GM21515 (cell line): ENCODE measurements around the gene WASHC4.

Experiments
- ATAC-seq: cut with Tn5 transposase; IDR thresholded peaks from one replicate; pipeline ENCODE4 v1.9.1; 2021; ENCODE audit not compliant: unreplicated experiment

The WASHC4 gene

GRCh38 chr12:105107494-105108371 lies at the start of gene WASHC4:
TSS of gene WASHC4 (plus strand) at chr12:105107731. CDS start at chr12:105107801, 70 bp downstream.
- ATAC-seq, result peak; percentile 91

DNA sequence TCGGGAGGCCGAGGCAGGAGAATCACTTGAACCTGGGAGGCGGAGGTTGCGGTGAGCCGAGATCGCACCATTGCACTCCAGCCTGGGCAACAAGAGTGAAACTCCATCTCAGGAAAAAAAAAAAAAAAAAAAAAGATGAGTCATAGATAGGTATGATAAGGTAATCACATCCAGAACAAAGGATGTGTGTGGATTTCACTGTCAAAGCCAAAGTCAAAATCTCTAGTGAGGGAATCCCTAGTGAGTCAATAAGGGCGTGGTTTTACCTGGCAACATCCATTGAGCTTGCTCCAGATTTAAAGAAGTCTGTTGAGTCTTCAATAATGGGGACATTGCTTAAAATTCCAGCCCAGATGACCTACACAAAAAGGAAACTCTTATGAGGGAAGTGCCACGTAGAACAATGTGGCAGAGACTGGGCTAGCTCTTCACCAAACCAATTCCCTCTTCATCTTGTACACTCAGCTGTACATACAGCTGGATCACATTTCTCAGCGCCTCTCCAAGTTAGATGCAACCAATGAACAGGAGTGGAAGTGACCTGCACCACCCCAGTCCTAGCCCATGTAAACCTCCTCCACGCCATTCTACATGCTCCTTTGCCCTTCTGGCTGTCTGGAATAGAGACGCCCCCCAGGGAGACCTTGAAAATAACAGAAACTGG lies 46.7 kb upstream of the WASHC4 start:
- ATAC-seq, result no peak

GRCh38 chr12:105064564-105065178 lies 42.9 kb upstream of the WASHC4 start:
- no peak for ATAC-seq

GRCh38 chr12:105067511-105068031 lies 40.0 kb upstream of the WASHC4 start:
- no peak for ATAC-seq

GRCh38 chr12:105069936-105070702 lies 37.4 kb upstream of the WASHC4 start:
- no peak for ATAC-seq

GRCh38 chr12:105071981-105072380 lies 35.5 kb upstream of the WASHC4 start:
- ATAC-seq, result no peak

DNA sequence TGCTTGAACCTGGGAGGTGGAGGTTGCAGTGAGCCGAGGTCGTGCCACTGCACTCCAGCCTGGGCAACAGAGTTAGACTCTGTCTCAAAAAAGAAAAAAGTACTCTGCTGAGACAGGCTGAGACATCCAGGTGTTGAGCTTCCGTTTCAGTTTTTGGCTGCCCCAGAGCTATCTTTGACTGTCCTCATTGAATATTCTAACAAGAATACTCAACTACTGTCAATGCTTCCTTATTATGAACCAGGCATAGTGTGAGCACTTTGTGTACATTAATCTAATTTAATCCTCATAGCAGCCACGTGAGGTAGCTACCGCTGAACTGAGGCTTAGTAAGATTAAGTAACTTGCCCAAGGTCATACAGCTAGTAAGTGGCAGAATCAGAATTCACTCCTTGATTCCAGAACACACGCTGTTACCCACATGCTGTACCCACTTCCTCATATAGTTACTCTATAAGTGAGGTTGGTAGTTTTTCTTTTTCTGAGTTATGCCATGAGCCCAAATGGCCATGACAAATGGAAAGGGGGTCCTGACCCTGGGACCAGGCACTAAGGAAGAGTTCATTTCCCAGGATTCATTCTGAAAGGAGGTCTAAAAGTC lies 34.5 kb upstream of the WASHC4 start:
- no peak for ATAC-seq

DNA sequence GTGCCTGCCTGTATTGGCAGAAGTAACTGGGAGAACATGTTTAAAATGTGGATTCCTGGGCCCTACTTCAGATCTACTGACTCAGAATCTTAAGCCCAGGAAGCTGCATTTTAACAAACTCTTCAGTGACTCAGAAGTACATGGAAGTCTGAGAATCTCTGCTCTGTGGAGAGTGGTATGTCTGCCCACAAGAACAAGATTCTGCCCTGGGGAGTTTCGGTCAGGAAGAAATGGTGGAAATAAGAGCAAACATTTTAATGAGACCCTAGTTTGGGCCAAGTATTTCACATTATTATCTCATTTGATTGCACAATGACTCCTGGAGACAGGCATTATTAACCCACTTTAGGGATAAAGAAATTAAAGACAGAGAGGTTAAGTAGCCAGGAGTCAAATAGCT lies 31.4 kb upstream of the WASHC4 start:
- ATAC-seq, result no peak

- ATAC-seq, result no peak
Measured at GRCh38 chr12:105076913-105077312, 30.6 kb upstream of the WASHC4 start.

GRCh38 chr12:105077435-105077834 lies 30.1 kb upstream of the WASHC4 start:
- no peak for ATAC-seq

- ATAC-seq, result no peak
Measured at GRCh38 chr12:105078712-105079570, 28.6 kb upstream of the WASHC4 start.

- ATAC-seq, result no peak
Measured at GRCh38 chr12:105083031-105083430, 24.5 kb upstream of the WASHC4 start.

DNA sequence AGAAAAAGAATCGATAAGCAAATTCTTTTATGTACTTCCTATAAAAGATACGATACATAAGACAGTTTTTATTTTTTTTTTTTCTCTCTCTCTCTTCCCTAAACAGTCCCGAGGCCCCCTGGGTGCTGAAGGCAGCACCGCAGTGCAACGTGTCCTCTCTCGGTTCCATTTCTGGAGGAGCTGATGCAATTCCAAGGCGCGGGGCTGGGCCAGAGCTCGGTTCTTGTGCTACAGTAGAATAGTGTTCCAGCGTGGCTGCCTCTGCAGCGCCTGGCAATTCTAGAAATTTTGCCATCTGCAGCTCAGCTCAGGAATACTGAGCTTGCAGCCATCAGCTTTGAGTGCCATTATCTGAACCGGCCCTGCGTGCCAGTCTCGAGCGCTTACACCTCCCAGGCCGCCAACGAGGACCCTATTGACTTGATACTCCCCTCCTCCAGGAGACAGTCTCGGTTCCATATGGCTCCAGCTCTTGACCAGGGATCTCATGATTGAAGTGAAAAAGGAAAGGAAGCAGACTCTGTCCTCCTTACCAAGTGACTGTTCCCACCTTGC lies 23.9 kb upstream of the WASHC4 start:
- no peak for ATAC-seq

DNA sequence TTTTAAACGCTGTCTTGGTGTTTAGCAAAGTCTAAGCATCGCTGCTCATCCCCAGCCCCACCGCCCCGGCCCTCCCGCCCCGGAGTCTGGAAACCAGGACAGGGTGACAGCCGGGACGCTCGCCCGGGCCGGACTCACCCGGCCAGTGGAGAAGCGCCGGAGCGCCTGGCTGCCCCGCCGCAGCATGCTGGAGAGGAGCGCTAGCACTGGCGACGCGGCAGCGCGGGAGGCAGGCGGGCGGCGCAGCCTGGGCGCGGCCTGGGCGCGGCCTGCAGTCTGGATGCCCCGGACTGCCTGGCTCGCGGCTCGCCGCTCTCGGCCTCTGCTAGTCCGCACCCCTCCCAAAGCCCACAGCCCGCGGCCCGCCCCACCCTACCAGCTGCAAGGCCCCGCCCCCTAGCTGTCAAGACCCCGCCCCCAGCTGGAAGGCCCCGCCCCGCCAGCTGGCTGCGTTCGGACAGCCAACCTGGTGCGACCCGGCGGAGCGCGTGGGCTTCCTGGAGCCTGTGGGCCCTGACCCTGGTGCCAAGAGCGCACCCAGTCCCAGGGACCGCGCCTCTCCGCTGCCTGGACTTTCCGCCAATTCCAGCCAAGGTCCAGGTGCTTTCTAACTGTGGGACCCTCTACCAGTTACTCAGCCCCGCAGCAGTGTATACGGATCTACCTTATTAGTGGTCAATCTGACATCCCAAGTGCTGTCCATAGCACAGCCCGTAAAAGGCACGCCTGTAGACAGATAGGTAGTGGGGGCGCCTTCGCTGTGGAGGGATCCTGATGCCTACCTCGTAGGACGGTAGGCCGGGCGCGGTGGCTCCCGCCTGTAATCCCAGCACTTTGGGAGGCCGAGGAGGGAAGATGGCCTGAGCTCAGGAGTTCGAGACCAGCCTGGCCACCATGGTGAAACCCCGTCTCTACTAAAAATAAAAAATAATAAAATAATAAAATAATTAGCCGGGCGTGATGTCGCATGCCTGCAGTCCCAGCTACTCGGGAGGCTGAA lies 23.0 kb upstream of the WASHC4 start, which contains the start of gene ALDH1L2:
Gene ALDH1L2 (minus strand): TSS at position 208 of the 1,000 bp plus-strand sequence. CDS start 22 bp downstream, at position 186.
- no peak for ATAC-seq

- no peak for ATAC-seq
Measured at GRCh38 chr12:105085501-105085900, 22.0 kb upstream of the WASHC4 start.

- ATAC-seq, result no peak
Measured at GRCh38 chr12:105089817-105090216, 17.7 kb upstream of the WASHC4 start.

- ATAC-seq, result no peak
Measured at GRCh38 chr12:105090361-105090760, 17.2 kb upstream of the WASHC4 start.
